CD14-positive monocyte (primary cell): ENCODE measurements around the gene NEDD8. TPM values are rescaled to one million over a fixed set of nuclear protein-coding genes. Genes with fewer than 3 reads are reported as not detected.

Source experiments
- DNase-seq, 3 donors: peaks; one replicate each; pipeline ENCODE4 v3.0.0-alpha.2; 2011 to 2022
- H2AFZ ChIP-seq: 2 replicates; pipeline ENCODE4 v1.6.0; 2012; ENCODE audit warnings: mild to moderate bottlenecking, low read depth, low read length, inconsistent platforms; ENCODE audit not compliant: insufficient read depth, poor library complexity, severe bottlenecking
- H3K27ac ChIP-seq, 2 donors: 1 replicate in 1 of 2; 2 replicates in 1 of 2; pipeline ENCODE4 v1.5.1; 2012 to 2013; ENCODE audit warnings: low read length in 2 of 2, control low read depth in 1 of 2, inconsistent platforms in 1 of 2, low read depth in 1 of 2, mild to moderate bottlenecking in 1 of 2
- H3K27me3 ChIP-seq, 2 donors: one replicate each; pipeline versions ENCODE4 v1.6.0 to v1.6.1; 2011 to 2013; ENCODE audit warnings: low read length in 2 of 2; ENCODE audit not compliant: control insufficient read depth in 2 of 2, insufficient read depth in 2 of 2
- H3K36me3 ChIP-seq, 2 donors: replicated peaks in 1 of 2; 1 replicate in 1 of 2; 2 replicates in 1 of 2; pipeline versions ENCODE4 v1.5.1 to v1.6.1; 2012 to 2013; ENCODE audit warnings: low read length in 2 of 2, control low read depth in 1 of 2, inconsistent platforms in 1 of 2, mild to moderate bottlenecking in 1 of 2; ENCODE audit not compliant: insufficient read depth in 2 of 2, control insufficient read depth in 1 of 2
- H3K4me1 ChIP-seq, 2 donors: 1 replicate in 1 of 2; 2 replicates in 1 of 2; pipeline versions ENCODE4 v1.5.1 to v1.6.1; 2012 to 2013; ENCODE audit warnings: low read length in 2 of 2, control low read depth in 1 of 2, inconsistent platforms in 1 of 2, mild to moderate bottlenecking in 1 of 2, moderate library complexity in 1 of 2; ENCODE audit not compliant: insufficient read depth in 2 of 2, control insufficient read depth in 1 of 2
- H3K4me2 ChIP-seq: replicated peaks from 2 replicates; pipeline ENCODE3; 2012; ENCODE audit warnings: low read length, moderate library complexity, mild to moderate bottlenecking; ENCODE audit not compliant: poor library complexity, severe bottlenecking; ENCODE audit errors: extremely low read depth
- H3K4me3 ChIP-seq, 3 experiments: fragments of 200-600 bp in 1 of 3; sonication (generic) in 1 of 3; replicated peaks in 1 of 3; 1 replicate in 2 of 3; 2 replicates in 1 of 3; pipeline ENCODE4 v1.5.1; 2011 to 2013; ENCODE audit warnings: low read length in 3 of 3, mild to moderate bottlenecking in 3 of 3, control low read depth in 2 of 3, low read depth in 2 of 3, inconsistent platforms in 1 of 3, moderate library complexity in 1 of 3
- H3K79me2 ChIP-seq: 2 replicates; pipeline ENCODE4 v1.6.0; 2012; ENCODE audit warnings: mild to moderate bottlenecking, control low read depth, inconsistent platforms, low read length, moderate library complexity; ENCODE audit not compliant: insufficient read depth
- H3K9ac ChIP-seq: 2 replicates; pipeline ENCODE4 v1.6.0; 2017; ENCODE audit warnings: low read length, mild to moderate bottlenecking; ENCODE audit not compliant: insufficient read depth, poor library complexity, severe bottlenecking
- H3K9me3 ChIP-seq, 2 donors: replicated peaks in 1 of 2; 1 replicate in 1 of 2; 2 replicates in 1 of 2; pipeline versions ENCODE4 v1.5.1 to v1.6.1; 2012 to 2013; ENCODE audit warnings: low read length in 2 of 2, control low read depth in 1 of 2; ENCODE audit not compliant: control insufficient read depth in 1 of 2, insufficient read depth in 1 of 2
- H4K20me1 ChIP-seq: 2 replicates; pipeline ENCODE4 v1.6.0; 2012; ENCODE audit warnings: mild to moderate bottlenecking, low read length, control low read depth, moderate library complexity; ENCODE audit not compliant: insufficient read depth
- H3K27ac Mint-ChIP-seq, 7 donors: one replicate each; pipeline ENCODE4 v1.8.0; 2020; ENCODE audit warnings: mild to moderate bottlenecking in 7 of 7, mixed read lengths in 7 of 7, moderate library complexity in 6 of 7, inconsistent platforms in 2 of 7
- H3K27me3 Mint-ChIP-seq, 3 donors: one replicate each; pipeline ENCODE4 v1.8.0; 2021 to 2022; ENCODE audit warnings: low read depth in 3 of 3, mild to moderate bottlenecking in 3 of 3, mixed read lengths in 3 of 3, moderate library complexity in 3 of 3, inconsistent platforms in 1 of 3
- H3K36me3 Mint-ChIP-seq, 2 donors: one replicate each; pipeline ENCODE4 v1.8.0; 2020; ENCODE audit warnings: mixed read lengths in 2 of 2, inconsistent platforms in 1 of 2, mild to moderate bottlenecking in 1 of 2
- H3K4me1 Mint-ChIP-seq: one replicate; pipeline ENCODE4 v1.8.0; 2020; ENCODE audit warnings: mild to moderate bottlenecking, mixed read lengths
- H3K4me3 Mint-ChIP-seq, 2 donors: one replicate each; pipeline ENCODE4 v1.8.0; 2020; ENCODE audit warnings: mild to moderate bottlenecking in 2 of 2, mixed read lengths in 2 of 2, moderate library complexity in 1 of 2
- H3K9me3 Mint-ChIP-seq, 7 donors: one replicate each; pipeline ENCODE4 v1.8.0; 2020 to 2022; ENCODE audit warnings: mixed read lengths in 7 of 7, mild to moderate bottlenecking in 6 of 7, moderate library complexity in 6 of 7, inconsistent platforms in 2 of 7
- WGBS: methylation state at CpG from one replicate; pipeline ENCODE4 v1.1.5; 2013; ENCODE audit warnings: missing lambda C conversion rate; ENCODE audit not compliant: insufficient coverage; 5-methylcytosine and 5-hydroxymethylcytosine counted together
- intact Hi-C, 2 donors: fragments of 100-400 bp; cut with micrococcal nuclease; formaldehyde crosslinking; loops; one replicate each; pipeline versions ENCODE4 v1.15.0 to v1.15.1; 2023
- polyA plus RNA-seq, 3 donors: library from polyadenylated mRNA; depleted of rRNA in 1 of 3; unstranded in 2 of 3; stranded (reverse) in 1 of 3; fragments of 300-500 nt in 2 of 3; fragments of >200 nt in 1 of 3; fragmentation: Illumina TruSeq in 2 of 3; gene quantifications; 1 replicate in 2 of 3; 2 replicates in 1 of 3; pipeline ENCODE4 v1.2.3, GENCODE V29; 2012 to 2021
- TF ChIP-seq, protein P1 (sequence below): fragments of 200-600 bp; IDR thresholded peaks from one replicate; pipeline ENCODE4 v1.8.0; 2022; ENCODE audit warnings: antibody characterized with exemption, mild to moderate bottlenecking

NEDD8 gene
- polyA plus RNA-seq, 3 donors: 164 to 335 (median 306) TPM

DNA sequence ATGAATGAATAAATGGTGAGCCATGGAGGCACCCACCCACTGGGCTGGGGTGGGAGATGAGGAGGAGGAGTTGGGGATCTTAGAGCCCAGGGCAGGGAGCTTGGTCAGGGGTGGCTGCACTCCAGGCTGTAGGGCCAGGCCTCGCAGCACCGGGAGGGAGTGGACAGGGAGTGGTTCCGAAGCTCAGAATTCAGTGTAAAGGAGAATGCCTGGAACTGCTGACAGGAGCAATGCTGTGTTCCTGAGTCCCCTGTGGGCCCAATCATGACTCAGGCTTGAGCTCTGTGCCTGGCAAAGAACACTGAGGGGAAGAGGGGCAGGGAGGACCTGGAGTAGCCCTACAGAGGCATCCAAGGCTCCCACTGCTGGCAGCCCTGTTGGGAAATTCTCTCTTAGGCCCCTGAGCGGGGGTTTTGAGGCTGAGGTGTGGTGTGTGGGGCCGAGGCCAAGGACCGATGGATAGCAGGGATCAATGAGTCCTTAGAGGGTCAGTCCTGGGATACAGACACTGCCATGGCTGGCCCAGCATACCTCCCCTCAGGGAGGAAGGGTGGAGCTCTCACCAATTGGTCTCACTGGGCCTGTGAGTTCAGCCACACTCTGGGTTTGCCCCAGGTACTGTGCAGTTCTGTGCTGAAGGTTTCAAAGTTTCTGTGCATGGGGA is 48.8 kb upstream of the NEDD8 start:
- TF ChIP-seq, protein P1, sequence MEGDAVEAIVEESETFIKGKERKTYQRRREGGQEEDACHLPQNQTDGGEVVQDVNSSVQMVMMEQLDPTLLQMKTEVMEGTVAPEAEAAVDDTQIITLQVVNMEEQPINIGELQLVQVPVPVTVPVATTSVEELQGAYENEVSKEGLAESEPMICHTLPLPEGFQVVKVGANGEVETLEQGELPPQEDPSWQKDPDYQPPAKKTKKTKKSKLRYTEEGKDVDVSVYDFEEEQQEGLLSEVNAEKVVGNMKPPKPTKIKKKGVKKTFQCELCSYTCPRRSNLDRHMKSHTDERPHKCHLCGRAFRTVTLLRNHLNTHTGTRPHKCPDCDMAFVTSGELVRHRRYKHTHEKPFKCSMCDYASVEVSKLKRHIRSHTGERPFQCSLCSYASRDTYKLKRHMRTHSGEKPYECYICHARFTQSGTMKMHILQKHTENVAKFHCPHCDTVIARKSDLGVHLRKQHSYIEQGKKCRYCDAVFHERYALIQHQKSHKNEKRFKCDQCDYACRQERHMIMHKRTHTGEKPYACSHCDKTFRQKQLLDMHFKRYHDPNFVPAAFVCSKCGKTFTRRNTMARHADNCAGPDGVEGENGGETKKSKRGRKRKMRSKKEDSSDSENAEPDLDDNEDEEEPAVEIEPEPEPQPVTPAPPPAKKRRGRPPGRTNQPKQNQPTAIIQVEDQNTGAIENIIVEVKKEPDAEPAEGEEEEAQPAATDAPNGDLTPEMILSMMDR: no peak
- intact Hi-C loops: no loop called here
- Histone ChIP-seq H3K4me2 (no peak overlapping the region), H3K79me2 (peaks cover 47% of the 10 kb centered on the region), H3K4me1 (peaks cover 69 to 70% of the 10 kb centered on the region in 2 donors), H3K9ac (no peak overlapping the region), H3K27me3 (no peaks in the 10 kb centered on the region), H4K20me1 (no peaks in the 10 kb centered on the region), H2AFZ (no peak overlapping the region), H3K36me3 (no peaks in the 10 kb centered on the region), H3K27ac (peak overlapping the region in 1 of 2 donors; percentile 98), H3K4me3 (peak overlapping the region in 1 of 3 experiments; percentile 3), H3K9me3 (no peaks in the 10 kb centered on the region)
- H3K4me1 Mint-ChIP-seq: peaks cover 71% of the 10 kb centered on the region
- 96% methylated on average over 3 of the region's 6 CpGs for WGBS
- peaks cover 0 to 4% (median 3%) of the 10 kb centered on the region in 3 donors for H3K27me3 Mint-ChIP-seq
- no peak overlapping the region for H3K4me3 Mint-ChIP-seq
- peaks cover 4 to 10% of the 10 kb centered on the region in 2 donors for H3K36me3 Mint-ChIP-seq
- H3K9me3 Mint-ChIP-seq: peaks cover 0 to 5% (median 0%) of the 10 kb centered on the region in 7 donors
- DNase-seq: no peak
- peak overlapping the region; percentile 15 to 93 (median 83) for H3K27ac Mint-ChIP-seq

DNA sequence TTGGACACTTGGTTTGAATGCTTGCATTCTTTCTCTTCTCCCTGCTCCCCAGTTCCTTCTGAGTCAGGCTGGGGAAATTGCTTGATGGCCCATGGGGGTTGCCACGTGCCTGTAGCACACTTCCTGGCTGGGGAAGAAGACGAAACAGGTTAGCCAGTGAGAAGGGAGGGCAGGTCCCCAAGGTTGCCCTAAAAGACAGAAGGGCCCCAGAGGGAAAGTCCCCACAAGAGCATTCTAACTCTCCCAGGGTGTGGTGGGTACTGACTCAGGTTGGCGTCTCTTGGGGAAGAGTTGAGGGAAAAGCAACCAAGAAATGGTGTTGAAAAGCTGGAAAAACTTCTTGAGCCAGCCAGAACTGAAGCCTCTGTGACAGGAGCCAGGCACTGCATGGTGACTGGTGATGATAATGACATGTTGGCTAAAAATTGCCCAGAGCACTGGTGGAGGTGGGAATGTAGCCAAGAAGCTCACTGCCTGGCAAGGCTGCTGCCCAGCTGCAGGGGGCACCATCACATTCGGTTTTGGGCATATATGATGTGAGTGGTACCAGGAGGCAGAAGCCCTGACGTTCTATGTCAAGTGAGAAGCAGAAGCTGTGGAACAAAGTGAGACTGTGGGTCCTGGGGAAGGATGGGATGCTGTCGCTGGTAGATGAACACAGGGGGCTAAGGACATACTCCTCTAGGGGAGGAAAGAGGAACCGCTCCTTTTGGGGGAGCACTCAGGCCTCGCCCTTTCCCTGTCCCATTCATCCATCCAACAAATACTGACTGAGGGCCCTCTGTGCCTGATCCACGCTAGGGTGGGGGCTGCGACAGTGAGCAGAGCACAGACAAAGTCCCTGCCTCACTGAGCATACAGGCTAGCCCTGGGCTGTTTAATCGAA is 47.4 kb upstream of the NEDD8 start:
- Histone ChIP-seq H3K4me2 (peak overlapping the region; percentile 66), H3K36me3 (no peaks in the 10 kb centered on the region), H3K4me3 (peak overlapping the region in 1 of 3 experiments; percentile 55), H4K20me1 (no peaks in the 10 kb centered on the region), H2AFZ (peak overlapping the region; percentile 18), H3K79me2 (peaks cover 56% of the 10 kb centered on the region), H3K9ac (no peak overlapping the region), H3K4me1 (peaks cover 83 to 84% of the 10 kb centered on the region in 2 donors), H3K27me3 (no peaks in the 10 kb centered on the region), H3K27ac (peak overlapping the region; percentile 58 to 98), H3K9me3 (no peaks in the 10 kb centered on the region)
- Mint-ChIP-seq H3K4me3 (peak overlapping the region in 1 of 2 donors; percentile 7), H3K9me3 (peaks cover 0 to 5% (median 0%) of the 10 kb centered on the region in 7 donors), H3K4me1 (peaks cover 81% of the 10 kb centered on the region), H3K36me3 (peaks cover 4 to 9% of the 10 kb centered on the region in 2 donors), H3K27me3 (peaks cover 0 to 4% (median 3%) of the 10 kb centered on the region in 3 donors), H3K27ac (peak overlapping the region; percentile 91 to 99 (median 95))
- TF ChIP-seq, protein P1: peak; percentile 46
- DNase-seq: peak; percentile 52 to 92 (median 57)
- intact Hi-C loops: loop anchor here in 1 of 2 donors (5.0 kb wide), 1 partner anchor 33 kb away; the partner anchor contains the start of genes LTB4R and LTB4R2
- WGBS: 69% methylated on average over 5 of the region's 11 CpGs
